Testis (tissue), 2 donors: ENCODE measurements around the gene IGSF9.

Experiments
- POLR2A ChIP-seq: fragments of 450-650 bp; IDR thresholded peaks from one replicate; pipeline ENCODE4 v1.6.1; 2017; ENCODE audit warnings: antibody characterized with exemption, mild to moderate bottlenecking, moderate library complexity
- TF ChIP-seq, protein P1 (sequence below), 3 experiments: fragments of 450-650 bp in 2 of 3; fragments of 200-600 bp in 1 of 3; sonication (generic) in 1 of 3; IDR thresholded peaks; one replicate each; pipeline ENCODE4 v1.5.1; 2016 to 2019; ENCODE audit warnings: antibody characterized with exemption in 3 of 3, mild to moderate bottlenecking in 2 of 3, moderate library complexity in 1 of 3

- TF ChIP-seq, protein P1, sequence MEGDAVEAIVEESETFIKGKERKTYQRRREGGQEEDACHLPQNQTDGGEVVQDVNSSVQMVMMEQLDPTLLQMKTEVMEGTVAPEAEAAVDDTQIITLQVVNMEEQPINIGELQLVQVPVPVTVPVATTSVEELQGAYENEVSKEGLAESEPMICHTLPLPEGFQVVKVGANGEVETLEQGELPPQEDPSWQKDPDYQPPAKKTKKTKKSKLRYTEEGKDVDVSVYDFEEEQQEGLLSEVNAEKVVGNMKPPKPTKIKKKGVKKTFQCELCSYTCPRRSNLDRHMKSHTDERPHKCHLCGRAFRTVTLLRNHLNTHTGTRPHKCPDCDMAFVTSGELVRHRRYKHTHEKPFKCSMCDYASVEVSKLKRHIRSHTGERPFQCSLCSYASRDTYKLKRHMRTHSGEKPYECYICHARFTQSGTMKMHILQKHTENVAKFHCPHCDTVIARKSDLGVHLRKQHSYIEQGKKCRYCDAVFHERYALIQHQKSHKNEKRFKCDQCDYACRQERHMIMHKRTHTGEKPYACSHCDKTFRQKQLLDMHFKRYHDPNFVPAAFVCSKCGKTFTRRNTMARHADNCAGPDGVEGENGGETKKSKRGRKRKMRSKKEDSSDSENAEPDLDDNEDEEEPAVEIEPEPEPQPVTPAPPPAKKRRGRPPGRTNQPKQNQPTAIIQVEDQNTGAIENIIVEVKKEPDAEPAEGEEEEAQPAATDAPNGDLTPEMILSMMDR (IDR thresholded peaks at IDR 0.05) = no peak
- TF ChIP-seq POLR2A = no peak
Observed at GRCh38 chr1:159994896-159995295, 49.5 kb upstream of the IGSF9 start.
